ENCODE measurements around the gene TMEM94. TPM values are rescaled to one million over a fixed set of nuclear protein-coding genes. Genes with fewer than 3 reads are reported as not detected.

The TMEM94 gene
- total RNA-seq, 1 experiment from 2014 or later, result 61.4 TPM

- Histone ChIP-seq H4K8ac (replicated peaks; ENCODE audit: insufficient read length, low read depth, low read length) (no peak overlapping the region), H4K91ac (ENCODE audit: insufficient read length, low read depth, low read length) (no peak overlapping the region), H4K5ac (ENCODE audit: insufficient read length, low read depth, low read length) (no peak overlapping the region), H2BK12ac (ENCODE audit: insufficient read length, low read depth, low read length) (no peak overlapping the region), H3K23me2 (ENCODE audit: insufficient read length, low read depth, low read length, poor library complexity, severe bottlenecking) (peaks cover 13% of the 10 kb centered on the region), H3K4me2 (ENCODE audit: insufficient read depth, insufficient read length, low read length) (peak overlapping the region; percentile 75), H3K56ac (ENCODE audit: insufficient read length, low read depth, low read length) (no peak overlapping the region), H2AFZ (ENCODE audit: low read length) (no peak overlapping the region), H3K27ac (ENCODE audit: insufficient read length, low read depth, low read length) (no peak overlapping the region), H2BK20ac (ENCODE audit: low read depth, low read length, poor library complexity, severe bottlenecking) (no peak overlapping the region), H3K79me1 (ENCODE audit: insufficient read depth, low read depth, low read length, poor library complexity, severe bottlenecking) (no peaks in the 10 kb centered on the region), H3T11ph (ENCODE audit: low read length) (no peak overlapping the region), H3K9me3 (ENCODE audit: control insufficient read depth, low read depth, low read length) (no peaks in the 10 kb centered on the region), H2BK5ac (ENCODE audit: insufficient read length, low read length) (no peak overlapping the region), H4K20me1 (ENCODE audit: control insufficient read depth, insufficient read depth, insufficient read length) (no peaks in the 10 kb centered on the region), H2AK5ac (ENCODE audit: insufficient read length, low read length) (no peak overlapping the region), H3K4me1 (ENCODE audit: insufficient read depth, low read length) (no peaks in the 10 kb centered on the region; the same call in 1 of the 2 replicates), H3K9ac (ENCODE audit: extremely low read depth, insufficient read length, low read length) (peak overlapping the region; percentile 76), H3K79me2 (ENCODE audit: insufficient read depth, low read length) (no peaks in the 10 kb centered on the region), H3K14ac (ENCODE audit: insufficient read depth, low read length) (peak overlapping the region; percentile 85; the same call in 1 of the 2 replicates), H3K18ac (ENCODE audit: insufficient read length, low read depth, low read length) (peak overlapping the region; percentile 84), H2BK120ac (ENCODE audit: low read depth, low read length, poor library complexity, severe bottlenecking) (peak overlapping the region; percentile 80), H3K4ac (ENCODE audit: low read depth, low read length) (no peak overlapping the region; the same call in 1 of the 2 replicates), H3K27me3 (ENCODE audit: insufficient read depth, low read length) (no peaks in the 10 kb centered on the region), H3K23ac (ENCODE audit: insufficient read length, low read depth, low read length) (no peak overlapping the region), H2BK15ac (ENCODE audit: low read depth, low read length) (no peak overlapping the region)
- WGBS (ENCODE audit: extremely low coverage, insufficient read length, low lambda C conversion rate), result no CpG with 5 or more reads among the region's 13 CpGs
- Mint-ChIP-seq H3K27me3 (ENCODE audit: low read depth) (no peaks in the 10 kb centered on the region), H3K9me3 (no peaks in the 10 kb centered on the region), H3K4me3 (peak overlapping the region; percentile 81 to 88), H3K36me3 (ENCODE audit: insufficient read depth in 1 of 3, low read depth in 3 of 3) (no peaks in the 10 kb centered on the region), H3K27ac (peak overlapping the region; percentile 95 to 98 (median 96)), H3K4me1 (peaks cover 18 to 21% of the 10 kb centered on the region in 2 experiments)
- DNase-seq, result no peak
- TF ChIP-seq CTCF (conservative IDR thresholded peaks at IDR 0.05), result no peak
Measured at GRCh38 chr17:75456039-75456416, 407 bp upstream of the TMEM94 start.
